GM18526 (cell line): Measurements from ENCODE around the gene SYDE2.

Source experiments
- POLR2A ChIP-seq: IDR thresholded peaks from 3 replicates; pipeline ENCODE4 v1.6.1; 2011; ENCODE audit not compliant: insufficient read length; ENCODE audit errors: extremely low read depth

Gene SYDE2

DNA sequence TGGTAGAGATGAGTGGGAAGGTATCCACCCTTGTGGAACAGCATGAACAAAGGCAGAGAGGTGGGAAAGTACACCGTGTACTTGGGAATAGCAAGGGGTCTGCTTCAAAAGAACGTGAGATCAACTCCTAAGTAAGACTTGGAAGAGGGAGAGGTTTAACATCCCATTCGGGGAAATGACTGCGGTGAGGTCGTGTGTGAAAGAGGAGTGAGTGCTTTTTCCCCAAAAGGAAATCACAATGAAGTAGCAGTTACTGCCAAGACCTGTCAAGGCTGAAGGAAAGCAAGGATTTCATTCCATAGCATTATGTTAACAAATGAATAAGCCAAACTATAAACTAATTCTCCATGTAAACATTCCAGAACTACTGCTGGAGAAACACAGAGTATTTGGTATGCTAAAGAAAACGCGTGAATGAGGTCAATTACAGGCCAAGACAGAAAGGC lies 20.0 kb upstream of the SYDE2 start:
- TF ChIP-seq POLR2A: no peak

DNA sequence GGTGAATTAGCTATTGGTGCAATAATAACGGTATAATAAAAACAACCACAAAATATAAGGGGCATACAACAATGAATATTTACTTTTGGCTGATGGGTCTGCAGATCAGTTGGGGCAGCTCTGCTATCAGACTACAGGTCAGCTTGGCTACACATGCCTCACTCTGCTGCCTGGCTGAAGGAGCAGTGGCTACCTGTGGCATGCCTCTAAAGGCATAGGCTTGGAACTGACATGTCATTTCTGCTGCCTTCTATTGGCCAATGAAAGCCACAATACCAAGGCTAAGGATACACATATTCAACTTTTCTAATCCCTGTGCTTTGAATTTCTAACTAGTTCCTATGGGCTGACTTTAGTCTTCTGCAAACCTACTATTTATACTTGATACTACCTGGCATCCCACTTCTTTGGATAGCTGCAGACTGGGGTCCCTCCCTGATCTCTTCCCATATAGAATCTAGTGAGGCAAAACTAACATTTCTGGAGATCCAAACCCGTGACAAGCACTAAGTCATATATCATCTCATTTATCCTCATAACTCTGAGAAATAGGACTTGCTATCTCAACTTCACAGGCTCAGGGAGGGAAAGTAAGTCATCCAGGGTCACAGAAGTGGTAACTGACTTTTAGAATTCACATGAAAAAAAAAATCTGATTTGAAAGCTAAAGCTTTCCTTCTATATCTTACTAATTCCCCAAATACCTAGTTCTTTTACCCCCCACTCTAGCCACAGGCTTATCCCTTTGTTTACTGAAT lies 19.2 kb upstream of the SYDE2 start:
- TF ChIP-seq POLR2A: no peak

DNA sequence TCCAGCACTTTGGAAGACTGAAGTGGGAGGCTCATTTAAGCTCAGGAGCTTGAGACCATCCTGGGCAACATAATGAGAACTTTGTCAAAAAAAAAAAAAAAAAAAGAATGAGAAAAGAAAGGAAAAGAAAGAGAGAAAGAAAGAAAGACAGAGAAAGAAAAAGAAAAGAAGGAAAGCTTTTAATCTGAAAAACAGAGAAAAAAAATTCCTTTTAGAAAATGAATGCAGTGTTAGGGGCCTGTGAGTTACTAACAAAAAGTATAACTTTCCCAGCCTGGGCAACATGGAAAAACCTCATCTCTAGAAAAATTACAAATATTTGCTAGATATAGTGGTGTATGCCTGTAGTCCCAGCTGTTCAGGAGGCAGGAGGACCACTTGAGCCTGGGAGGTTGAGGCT lies 15.9 kb upstream of the SYDE2 start:
- TF ChIP-seq POLR2A: no peak

DNA sequence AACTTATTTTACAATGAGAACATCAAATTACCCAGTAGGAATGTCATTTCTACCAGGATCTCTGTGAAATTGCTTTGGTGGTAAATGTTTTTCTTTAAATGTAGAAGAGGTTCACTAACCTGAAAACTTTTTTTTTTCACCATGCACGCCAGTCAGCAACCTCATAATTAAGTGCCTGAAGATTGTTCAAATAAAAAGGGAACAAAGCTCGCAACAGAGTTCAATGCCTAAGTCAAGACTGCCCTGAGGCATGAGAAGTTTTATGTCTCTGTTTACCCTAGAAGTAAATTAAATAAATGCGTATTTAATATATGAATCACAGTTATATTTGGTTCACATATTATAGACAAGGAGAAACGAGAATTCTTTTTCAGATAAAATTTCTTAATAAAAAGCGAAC lies 13.8 kb upstream of the SYDE2 start:
- TF ChIP-seq POLR2A: no peak

DNA sequence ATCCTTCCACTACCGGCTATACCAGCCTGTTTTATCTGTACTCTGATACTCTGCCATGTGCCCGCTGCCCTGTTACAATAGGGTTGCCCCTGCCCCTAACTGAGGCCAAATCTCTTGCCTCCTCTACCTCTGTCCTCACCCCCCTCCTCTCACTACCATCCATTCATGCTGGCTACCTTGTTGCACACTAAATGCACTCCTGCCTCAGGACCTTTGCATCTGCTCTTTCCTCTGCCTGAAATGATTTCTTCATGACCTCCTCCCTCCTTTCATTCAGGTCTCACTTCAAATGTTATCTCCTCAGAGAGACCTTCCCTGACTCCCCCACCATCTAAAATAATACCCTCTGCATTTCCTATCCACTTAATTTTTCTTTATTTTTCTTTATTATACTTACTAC lies 7.7 kb upstream of the SYDE2 start:
- TF ChIP-seq POLR2A: no peak

DNA sequence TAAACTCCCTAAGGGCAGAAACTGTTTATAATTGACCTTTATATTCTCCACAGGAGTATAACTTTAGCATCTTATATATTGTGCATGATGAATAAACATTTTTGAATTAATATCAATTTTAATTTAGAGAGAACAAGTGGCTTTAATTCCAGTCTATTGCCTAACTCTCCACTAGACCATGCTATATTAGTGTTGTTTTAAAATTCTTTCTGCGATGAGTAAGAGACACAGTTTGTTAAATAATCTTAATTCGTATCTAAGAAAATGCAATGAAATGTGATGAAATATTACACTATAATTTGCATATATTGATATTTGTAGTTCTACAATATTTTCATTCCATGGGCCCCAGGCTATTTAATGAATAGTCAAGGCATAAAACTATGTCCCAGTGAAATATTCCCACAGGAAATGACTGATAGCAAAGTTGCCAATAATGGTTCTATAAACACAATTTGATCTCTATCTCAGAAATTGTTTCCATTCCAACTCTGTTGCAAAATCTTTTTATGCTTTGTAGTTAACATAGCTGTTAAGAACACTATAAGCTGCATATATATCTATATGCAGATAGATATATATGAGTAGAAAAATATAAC lies 2.9 kb upstream of the SYDE2 start:
- TF ChIP-seq POLR2A: no peak

DNA sequence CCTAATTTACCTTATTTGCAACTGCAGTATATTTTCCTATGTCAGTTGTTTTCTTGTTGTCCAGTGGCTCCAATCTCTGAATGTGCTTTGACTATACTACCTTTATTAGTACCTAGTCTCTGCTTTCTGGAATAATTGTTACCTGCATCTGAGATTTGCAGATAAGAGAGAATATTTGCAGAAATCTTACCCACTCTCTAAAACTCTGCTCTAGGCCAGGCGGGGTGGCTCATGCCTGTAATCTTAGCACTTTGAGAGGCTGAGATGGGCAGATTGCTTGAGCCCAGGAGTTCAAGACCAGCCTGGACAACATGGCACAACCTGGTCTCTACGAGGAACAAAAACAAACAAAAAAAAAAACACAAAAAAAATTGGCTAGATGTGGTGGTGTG lies 2.0 kb upstream of the SYDE2 start:
- TF ChIP-seq POLR2A: no peak

DNA sequence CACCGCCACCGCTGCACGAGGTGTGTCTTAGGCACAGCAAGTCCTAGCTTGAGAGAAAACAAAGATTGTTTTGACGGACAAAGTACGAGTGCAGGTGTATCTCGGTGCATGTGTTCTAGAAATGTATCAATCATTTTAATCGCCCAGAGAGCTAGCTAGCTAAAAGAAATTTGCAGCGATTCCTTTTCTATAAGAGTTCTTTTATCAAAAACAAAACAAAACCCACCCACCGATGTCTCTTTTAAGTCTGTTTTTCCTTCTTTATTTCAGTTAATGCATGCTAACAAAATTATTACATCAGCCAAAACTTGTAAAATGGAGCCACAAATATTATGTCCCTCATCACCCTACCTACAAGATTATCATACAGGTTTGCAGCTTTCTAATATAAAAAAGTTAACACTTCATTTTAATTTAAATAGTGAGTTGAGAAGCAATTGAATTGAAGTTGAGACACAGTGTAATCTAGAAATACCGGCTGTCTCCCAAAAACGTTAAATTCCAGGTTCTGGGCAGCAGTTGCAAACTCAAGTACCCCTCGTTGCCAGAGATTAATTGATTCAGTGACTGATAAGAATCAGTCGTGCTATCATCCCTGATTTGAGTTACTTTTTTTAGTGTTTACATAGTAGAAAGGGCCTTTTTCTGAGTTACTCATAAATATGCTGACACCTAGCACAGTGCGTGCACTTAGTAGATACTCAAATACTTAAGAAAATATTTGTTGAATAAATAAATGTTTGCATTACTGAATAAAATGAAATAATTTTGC lies 1.5 kb upstream of the SYDE2 start:
- TF ChIP-seq POLR2A: no peak

DNA sequence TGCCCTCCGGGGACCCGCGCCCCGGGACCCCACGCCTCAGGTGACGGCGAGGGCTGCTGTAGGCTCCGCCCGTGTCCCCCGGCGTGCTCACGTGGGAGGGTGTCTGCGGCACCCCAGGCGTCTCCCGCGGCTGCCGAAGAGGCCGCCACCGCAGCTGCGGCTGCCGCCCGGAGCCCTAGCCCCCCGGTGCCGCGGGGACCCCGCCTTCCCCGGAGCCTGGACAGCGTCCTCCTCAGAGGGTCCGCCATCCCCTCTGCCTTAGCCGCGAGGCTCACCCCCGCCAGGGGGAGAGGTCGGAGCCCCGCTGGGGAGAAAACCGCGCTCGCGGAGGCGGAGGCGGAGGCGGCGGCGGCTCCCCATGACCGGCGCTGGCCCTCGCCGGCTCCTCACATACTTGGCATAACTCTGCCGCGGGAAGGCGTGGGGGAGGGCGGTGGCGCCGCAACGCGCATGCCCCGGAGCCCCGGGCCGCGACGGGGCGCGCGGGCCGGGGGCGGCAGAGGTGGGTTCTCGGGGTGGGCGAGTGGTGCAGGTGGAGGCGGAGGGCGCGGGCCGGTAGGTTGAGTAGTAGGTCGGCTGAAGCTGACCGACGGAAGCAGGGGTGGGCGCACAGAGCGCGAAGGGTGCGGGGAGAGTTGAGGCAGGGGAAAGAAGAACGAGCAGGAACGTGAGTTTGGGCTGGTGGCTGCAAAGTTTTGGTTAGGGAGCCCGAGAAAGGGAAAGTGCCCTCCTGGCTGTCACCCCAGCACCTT lies 700 bp upstream of the SYDE2 start:
- TF ChIP-seq POLR2A: no peak

DNA sequence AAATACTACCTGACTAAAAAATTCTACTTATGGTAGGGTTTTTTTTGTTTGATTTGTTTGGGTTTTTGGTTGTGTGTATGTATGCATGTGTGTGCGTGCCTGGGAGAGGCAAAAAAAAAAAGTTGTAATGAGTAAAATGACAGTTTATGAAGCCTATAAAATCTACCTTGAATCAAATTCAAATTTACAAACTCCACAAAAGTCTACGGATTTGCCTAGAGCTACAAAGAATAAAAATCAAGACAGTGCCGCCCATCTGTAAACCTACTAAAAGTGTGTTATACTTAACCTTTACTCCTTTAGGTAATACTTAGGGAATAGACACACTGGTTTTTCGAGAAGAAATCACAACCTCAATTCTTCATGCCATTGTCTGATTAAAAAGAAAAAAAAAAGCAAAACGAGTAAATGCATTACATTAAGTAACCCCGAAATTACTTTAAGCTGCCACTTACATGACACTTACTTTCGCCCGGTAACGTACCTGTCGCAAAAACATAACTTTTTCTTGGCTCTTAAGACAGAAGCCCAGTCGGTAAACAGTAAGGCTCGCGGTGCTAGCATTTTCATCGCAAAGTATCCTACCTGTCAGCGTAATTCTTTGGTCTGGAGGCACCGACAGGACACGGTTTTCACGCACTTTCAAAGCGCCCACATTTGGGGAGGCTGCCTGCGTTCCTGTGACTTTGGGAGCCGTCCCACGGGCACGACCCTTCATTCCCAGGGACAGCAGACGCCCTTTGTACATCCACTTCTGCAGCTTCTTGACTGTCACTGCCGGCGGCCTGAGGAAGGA lies 951 bp downstream of the SYDE2 start:
- no peak for TF ChIP-seq POLR2A

DNA sequence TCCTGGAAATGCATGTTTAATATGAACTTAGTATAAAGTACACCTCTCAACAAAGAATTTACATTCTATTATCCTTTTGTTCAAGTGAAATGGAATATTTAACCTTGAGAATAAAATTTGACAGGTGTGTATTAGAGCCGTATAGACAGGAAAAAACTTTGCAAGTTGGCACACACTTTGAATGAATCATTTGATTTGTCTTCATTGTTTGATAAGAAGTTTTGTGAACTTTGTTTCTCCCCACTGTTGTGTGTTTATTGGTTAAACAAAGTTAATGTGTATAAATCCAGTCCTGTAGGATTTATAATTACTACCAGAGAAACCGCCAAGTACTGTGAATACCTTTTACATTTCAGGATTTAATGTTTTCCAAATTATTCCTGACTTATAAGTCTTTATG lies 2.0 kb downstream of the SYDE2 start:
- TF ChIP-seq POLR2A: no peak

DNA sequence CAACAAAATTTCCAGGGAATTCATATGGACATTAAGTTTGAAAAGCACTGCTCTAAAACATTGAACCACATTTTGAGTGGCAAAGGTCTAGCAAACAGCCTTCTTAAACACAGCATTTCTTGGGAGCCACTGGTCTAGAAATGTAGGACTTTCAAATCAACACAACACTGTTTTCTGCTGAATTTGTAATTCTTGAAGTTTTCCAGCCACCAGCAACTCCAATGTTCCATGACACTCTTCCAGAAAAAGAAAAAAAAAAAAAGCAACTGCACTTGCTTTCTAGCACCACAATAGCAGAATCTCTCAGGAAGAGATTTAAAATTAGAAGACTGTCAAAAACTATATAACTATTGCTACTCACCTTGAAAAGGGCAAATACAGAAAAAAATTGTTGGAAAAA lies 4.5 kb downstream of the SYDE2 start:
- no peak for TF ChIP-seq POLR2A

DNA sequence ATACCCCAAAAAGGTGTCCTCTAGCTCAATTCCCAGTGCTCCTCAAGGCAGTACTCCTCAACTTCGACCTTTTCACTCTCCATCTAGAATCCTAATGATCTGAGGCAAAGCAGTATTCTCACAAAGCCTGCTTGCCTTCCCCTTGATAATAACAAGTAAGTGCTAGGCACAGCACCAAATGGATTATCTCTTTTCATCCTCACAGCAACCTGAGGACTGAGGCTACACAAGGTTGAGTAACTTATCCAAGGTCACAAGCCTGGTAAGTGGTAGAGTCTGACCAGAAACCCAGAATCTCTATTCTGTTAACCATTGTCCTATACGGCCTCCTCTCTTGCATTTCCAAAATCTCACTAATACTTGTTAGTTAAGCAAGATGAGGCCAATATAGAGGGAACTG lies 5.1 kb downstream of the SYDE2 start:
- TF ChIP-seq POLR2A: no peak

DNA sequence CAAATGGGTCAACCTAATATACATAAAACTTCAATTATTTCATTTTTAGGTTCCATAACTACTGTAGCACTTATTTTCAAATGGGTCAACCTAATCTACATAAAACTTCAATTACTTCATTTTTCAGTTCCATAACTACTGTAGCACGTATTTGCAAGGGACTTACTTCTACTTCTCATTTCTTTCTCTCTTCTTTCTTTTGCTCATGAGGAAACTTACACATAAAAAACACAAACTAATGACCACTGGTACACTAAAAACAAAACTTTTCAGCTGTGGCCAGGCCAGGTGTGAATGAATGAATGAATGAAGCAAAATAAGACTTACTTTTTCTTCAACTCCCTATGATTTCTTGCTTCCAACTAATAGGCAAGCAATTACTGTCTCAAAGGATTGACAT lies 11.7 kb downstream of the SYDE2 start:
- TF ChIP-seq POLR2A: no peak

DNA sequence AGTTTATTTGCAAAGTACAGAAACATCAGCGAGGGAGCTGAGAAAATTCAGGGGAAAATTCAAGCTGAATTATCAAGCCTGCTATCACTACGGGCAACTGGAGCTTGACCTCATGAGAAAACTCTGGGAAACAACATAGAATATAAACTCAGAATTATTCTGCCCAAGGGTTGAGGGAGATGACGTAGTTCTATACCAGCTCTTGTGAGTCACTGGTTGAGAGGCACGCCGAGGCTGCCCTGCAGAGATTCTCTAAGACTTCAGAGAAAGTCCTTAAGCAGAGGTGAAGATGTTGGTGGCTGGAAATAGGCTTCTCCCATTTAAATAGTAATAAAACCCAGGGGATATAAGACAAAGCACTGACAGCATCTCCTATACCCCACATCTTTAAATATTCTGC lies 12.3 kb downstream of the SYDE2 start:
- TF ChIP-seq POLR2A: no peak
